ENCODE measurements around the gene OR2H1.

The OR2H1 gene

GRCh38 chr6:29510746-29511300, 53.9 kb downstream of the OR2H1 start:
- DNase-seq (ENCODE audit: low read depth in 2 of 2) = no peak
